HepG2 (cell line): ENCODE measurements around the gene TPGS1. TPM values are rescaled to one million over a fixed set of nuclear protein-coding genes. Genes with fewer than 3 reads are reported as not detected.

Source experiments
- BRCA1 ChIP-seq: sonication (generic); formaldehyde crosslinking; IDR thresholded peaks from 2 replicates; pipeline ENCODE4 v1.4.0; 2020; ENCODE audit warnings: missing genetic modification reagents
- CERS6 ChIP-seq: sonication (generic); formaldehyde crosslinking; IDR thresholded peaks from 2 replicates; pipeline ENCODE4 v1.5.0; 2020; ENCODE audit warnings: missing genetic modification reagents
- FOXA1 ChIP-seq, 2 experiments: fragments of 450-650 bp in 1 of 2; sonication (generic) in 1 of 2; formaldehyde crosslinking in 1 of 2; IDR thresholded peaks; 2 replicates each; pipeline versions ENCODE4 v1.4.0 to v1.6.1; 2016 to 2020; ENCODE audit warnings: missing genetic modification reagents in 1 of 2
- GABPB1 ChIP-seq: IDR thresholded peaks from 2 replicates; pipeline ENCODE4 v1.6.1; 2016; ENCODE audit warnings: mild to moderate bottlenecking, missing genetic modification reagents, moderate library complexity, missing compliant biosample characterization
- HDAC1 ChIP-seq: sonication (generic); formaldehyde crosslinking; IDR thresholded peaks from 2 replicates; pipeline ENCODE4 v1.5.1; 2020; ENCODE audit warnings: mild to moderate bottlenecking, missing genetic modification reagents
- KAT8 ChIP-seq: IDR thresholded peaks from 2 replicates; pipeline ENCODE4 v1.6.1; 2016; ENCODE audit warnings: missing genetic modification reagents, missing compliant biosample characterization
- KDM6A ChIP-seq: IDR thresholded peaks from 2 replicates; pipeline ENCODE4 v1.6.1; 2016; ENCODE audit warnings: low read depth
- KMT2A ChIP-seq: sonication (generic); formaldehyde crosslinking; IDR thresholded peaks from 2 replicates; pipeline ENCODE4 v1.4.0; 2020; ENCODE audit warnings: missing genetic modification reagents
- ZBTB20 ChIP-seq: sonication (generic); formaldehyde crosslinking; IDR thresholded peaks from 2 replicates; pipeline ENCODE4 v1.8.1; 2023; ENCODE audit warnings: missing genetic modification reagents, low read depth, mild to moderate bottlenecking, borderline replicate concordance
- ZMYM2 ChIP-seq: sonication (generic); formaldehyde crosslinking; IDR thresholded peaks from 2 replicates; pipeline ENCODE4 v1.8.0; 2022; ENCODE audit warnings: mild to moderate bottlenecking, missing genetic modification reagents
- ZNF451 ChIP-seq: sonication (generic); formaldehyde crosslinking; IDR thresholded peaks from 2 replicates; pipeline ENCODE4 v1.5.0; 2020; ENCODE audit warnings: mild to moderate bottlenecking, missing genetic modification reagents
- ZNF512 ChIP-seq: sonication (generic); formaldehyde crosslinking; IDR thresholded peaks from 2 replicates; pipeline ENCODE4 v1.4.0; 2020; ENCODE audit warnings: mild to moderate bottlenecking, missing genetic modification reagents
- ZNF772 ChIP-seq: sonication (generic); formaldehyde crosslinking; IDR thresholded peaks from 2 replicates; pipeline ENCODE4 v1.5.0; 2020; ENCODE audit warnings: mild to moderate bottlenecking, missing genetic modification reagents
- polyA plus RNA-seq, 8 experiments: library from polyadenylated mRNA; depleted of rRNA in 3 of 8; stranded (reverse) in 7 of 8; unstranded in 1 of 8; fragments of >200 nt; fragmentation: Illumina TruSeq in 4 of 8; extraction: Trizol in 4 of 8; gene quantifications; 2 replicates each; pipeline versions ENCODE4 v1.2.1 to v1.2.3, GENCODE V29; 2011 to 2016; ENCODE audit warnings: low read depth in 4 of 8, missing spikeins in 1 of 8, mixed read lengths in 1 of 8; ENCODE audit not compliant: insufficient read depth in 1 of 8
- total RNA-seq, 5 experiments: library from RNA; depleted of rRNA; stranded (reverse); fragments of >200 nt; fragmentation: Illumina TruSeq; extraction: Trizol; gene quantifications; 2 replicates each; pipeline ENCODE4 v1.2.3, GENCODE V29; 2016; ENCODE audit warnings: low read depth in 1 of 5
- TF ChIP-seq, protein P1 (sequence below): sonication (generic); formaldehyde crosslinking; IDR thresholded peaks from 2 replicates; pipeline ENCODE4 v1.8.0; 2022; ENCODE audit warnings: missing genetic modification reagents, low read depth, mild to moderate bottlenecking, borderline replicate concordance
- TF ChIP-seq, protein P2 (sequence below): sonication (generic); formaldehyde crosslinking; IDR thresholded peaks from 2 replicates; pipeline ENCODE4 v1.4.0; 2020; ENCODE audit warnings: mild to moderate bottlenecking, low read depth, missing genetic modification reagents
- TF ChIP-seq, protein P3 (sequence below): IDR thresholded peaks from 2 replicates; pipeline ENCODE4 v1.6.1; 2016; ENCODE audit warnings: mild to moderate bottlenecking, missing biosample characterization, missing genetic modification reagents
- TF ChIP-seq, protein P4 (sequence below): sonication (generic); formaldehyde crosslinking; IDR thresholded peaks from 2 replicates; pipeline ENCODE4 v1.5.1; 2020; ENCODE audit warnings: missing genetic modification reagents, mild to moderate bottlenecking, borderline replicate concordance

The TPGS1 gene
- total and polyA plus RNA-seq, 2 of the 13 experiments (the other 11 are each of a cell fraction or from before 2014, with no cell fraction given) = 1.1 to 6.2 TPM

GRCh38 chr19:480016-480855, 27.1 kb upstream of the TPGS1 start (continued):
- TF ChIP-seq KAT8 (CRISPR knock-in tag) (no peak), ZNF512 (CRISPR knock-in tag) (peak; percentile 93), HDAC1 (CRISPR knock-in tag) (peak; percentile 57; the same call in 1 of the 2 replicates), FOXA1 (IDR thresholded peaks at IDR 0.05) (0 out of 2 replicates have a peak, but pooled peaks have one; percentile 26), FOXA1 (CRISPR knock-in tag; IDR thresholded peaks at IDR 0.05) (peak; percentile 19; the same call in 1 of the 2 replicates), ZBTB20 (CRISPR knock-in tag) (no peak), ZNF451 (CRISPR knock-in tag) (no peak), CERS6 (CRISPR knock-in tag) (no peak), GABPB1 (CRISPR knock-in tag) (no peak), ZMYM2 (0 out of 2 replicates have a peak, but pooled peaks have one; percentile 14), ZNF772 (CRISPR knock-in tag) (no peak), KMT2A (no peak), KDM6A (CRISPR knock-in tag) (no peak), BRCA1 (CRISPR knock-in tag) (no peak)
- TF ChIP-seq, protein P1, sequence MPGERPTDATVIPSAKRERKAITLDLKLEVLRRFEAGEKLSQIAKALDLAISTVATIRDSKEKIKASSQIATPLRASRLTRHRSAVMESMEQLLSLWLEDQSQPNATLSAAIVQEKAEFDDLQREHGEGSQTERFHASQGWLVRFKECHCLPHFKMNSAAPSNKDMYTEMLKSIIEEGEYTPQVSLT (CRISPR knock-in tag) = no peak
- TF ChIP-seq, protein P2, sequence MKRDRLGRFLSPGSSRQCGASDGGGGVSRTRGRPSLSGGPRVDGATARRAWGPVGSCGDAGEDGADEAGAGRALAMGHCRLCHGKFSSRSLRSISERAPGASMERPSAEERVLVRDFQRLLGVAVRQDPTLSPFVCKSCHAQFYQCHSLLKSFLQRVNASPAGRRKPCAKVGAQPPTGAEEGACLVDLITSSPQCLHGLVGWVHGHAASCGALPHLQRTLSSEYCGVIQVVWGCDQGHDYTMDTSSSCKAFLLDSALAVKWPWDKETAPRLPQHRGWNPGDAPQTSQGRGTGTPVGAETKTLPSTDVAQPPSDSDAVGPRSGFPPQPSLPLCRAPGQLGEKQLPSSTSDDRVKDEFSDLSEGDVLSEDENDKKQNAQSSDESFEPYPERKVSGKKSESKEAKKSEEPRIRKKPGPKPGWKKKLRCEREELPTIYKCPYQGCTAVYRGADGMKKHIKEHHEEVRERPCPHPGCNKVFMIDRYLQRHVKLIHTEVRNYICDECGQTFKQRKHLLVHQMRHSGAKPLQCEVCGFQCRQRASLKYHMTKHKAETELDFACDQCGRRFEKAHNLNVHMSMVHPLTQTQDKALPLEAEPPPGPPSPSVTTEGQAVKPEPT (CRISPR knock-in tag) = no peak
- TF ChIP-seq, protein P3, sequence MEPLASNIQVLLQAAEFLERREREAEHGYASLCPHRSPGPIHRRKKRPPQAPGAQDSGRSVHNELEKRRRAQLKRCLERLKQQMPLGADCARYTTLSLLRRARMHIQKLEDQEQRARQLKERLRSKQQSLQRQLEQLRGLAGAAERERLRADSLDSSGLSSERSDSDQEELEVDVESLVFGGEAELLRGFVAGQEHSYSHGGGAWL = no peak
- TF ChIP-seq, protein P4, sequence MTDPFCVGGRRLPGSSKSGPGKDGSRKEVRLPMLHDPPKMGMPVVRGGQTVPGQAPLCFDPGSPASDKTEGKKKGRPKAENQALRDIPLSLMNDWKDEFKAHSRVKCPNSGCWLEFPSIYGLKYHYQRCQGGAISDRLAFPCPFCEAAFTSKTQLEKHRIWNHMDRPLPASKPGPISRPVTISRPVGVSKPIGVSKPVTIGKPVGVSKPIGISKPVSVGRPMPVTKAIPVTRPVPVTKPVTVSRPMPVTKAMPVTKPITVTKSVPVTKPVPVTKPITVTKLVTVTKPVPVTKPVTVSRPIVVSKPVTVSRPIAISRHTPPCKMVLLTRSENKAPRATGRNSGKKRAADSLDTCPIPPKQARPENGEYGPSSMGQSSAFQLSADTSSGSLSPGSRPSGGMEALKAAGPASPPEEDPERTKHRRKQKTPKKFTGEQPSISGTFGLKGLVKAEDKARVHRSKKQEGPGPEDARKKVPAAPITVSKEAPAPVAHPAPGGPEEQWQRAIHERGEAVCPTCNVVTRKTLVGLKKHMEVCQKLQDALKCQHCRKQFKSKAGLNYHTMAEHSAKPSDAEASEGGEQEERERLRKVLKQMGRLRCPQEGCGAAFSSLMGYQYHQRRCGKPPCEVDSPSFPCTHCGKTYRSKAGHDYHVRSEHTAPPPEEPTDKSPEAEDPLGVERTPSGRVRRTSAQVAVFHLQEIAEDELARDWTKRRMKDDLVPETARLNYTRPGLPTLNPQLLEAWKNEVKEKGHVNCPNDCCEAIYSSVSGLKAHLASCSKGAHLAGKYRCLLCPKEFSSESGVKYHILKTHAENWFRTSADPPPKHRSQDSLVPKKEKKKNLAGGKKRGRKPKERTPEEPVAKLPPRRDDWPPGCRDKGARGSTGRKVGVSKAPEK = peak; percentile 99; the same call in 1 of the 2 replicates
